Brain microvascular endothelial cell (primary cell): Measurements from ENCODE around the gene TNS3.

Experiments
- DNase-seq: peaks from one replicate; pipeline ENCODE4 v3.0.0-alpha.2; 2020
- H3K27ac ChIP-seq: fragments of 250-450 bp; sonication (Bioruptor Pico); 2 replicates; pipeline ENCODE4 v1.5.1; 2020; ENCODE audit warnings: mild to moderate bottlenecking, moderate library complexity
- H3K27me3 ChIP-seq: fragments of 250-450 bp; sonication (Bioruptor Pico); replicated peaks from 2 replicates; pipeline ENCODE4 v1.5.1; 2020; ENCODE audit warnings: mild to moderate bottlenecking
- H3K36me3 ChIP-seq: fragments of 250-450 bp; sonication (Bioruptor Pico); replicated peaks from 2 replicates; pipeline ENCODE4 v1.5.1; 2020; ENCODE audit warnings: mild to moderate bottlenecking
- H3K4me3 ChIP-seq: 2 replicates; pipeline ENCODE4 v1.5.1; 2011; ENCODE audit warnings: low read depth, mild to moderate bottlenecking, control low read depth, low read length, moderate library complexity
- CTCF ChIP-seq: IDR thresholded peaks from 2 replicates; pipeline ENCODE4 v1.5.1; 2011; ENCODE audit warnings: low read depth, mild to moderate bottlenecking, moderate library complexity, low read length, control low read depth, inconsistent platforms; ENCODE audit errors: missing control alignments
- in situ Hi-C: cut with HindIII; loops from 2 replicates; pipeline ENCODE4 v1.10.0; 2017; ENCODE audit warnings: low sequenced_read_pairs, low pct_ligation_motif_present

The TNS3 gene

GRCh38 chr7:47535704-47536628 is 45.9 kb downstream of the TNS3 start:
- TF ChIP-seq CTCF, result no peak
- Histone ChIP-seq H3K36me3 (no peaks in the 10 kb centered on the region), H3K27me3 (no peaks in the 10 kb centered on the region), H3K4me3 (peak overlapping the region; percentile 77), H3K27ac (no peak overlapping the region)
- no peak for DNase-seq
- in situ Hi-C loops, result no loop called here

GRCh38 chr7:47535035-47535703 is 46.7 kb downstream of the TNS3 start:
- H3K27me3 ChIP-seq, result no peaks in the 10 kb centered on the region
- in situ Hi-C loops, result no loop called here
- TF ChIP-seq CTCF, result no peak
- H3K4me3 ChIP-seq, result peak overlapping the region; percentile 77
- H3K36me3 ChIP-seq, result no peaks in the 10 kb centered on the region
- no peak for DNase-seq
- no peak overlapping the region for H3K27ac ChIP-seq

- DNase-seq, result no peak
- H3K27me3 ChIP-seq, result no peaks in the 10 kb centered on the region
- in situ Hi-C loops, result no loop called here
- H3K4me3 ChIP-seq, result no peak overlapping the region
- no peaks in the 10 kb centered on the region for H3K36me3 ChIP-seq
- peak; percentile 35 for TF ChIP-seq CTCF
- no peak overlapping the region for H3K27ac ChIP-seq
Observed at GRCh38 chr7:47534322-47535034, 47.4 kb downstream of the TNS3 start.

GRCh38 chr7:47531584-47532492 is 50.1 kb downstream of the TNS3 start:
- Histone ChIP-seq H3K4me3 (no peak overlapping the region), H3K36me3 (peaks cover 7% of the 10 kb centered on the region), H3K27ac (no peak overlapping the region), H3K27me3 (no peaks in the 10 kb centered on the region)
- in situ Hi-C loops, result no loop called here
- no peak for TF ChIP-seq CTCF
- DNase-seq, result no peak
